Effector memory CD4-positive, alpha-beta T cell (primary cell): Measurements from ENCODE around the gene DCX.

Experiments used
- DNase-seq, 3 donors: peaks; one replicate each; pipeline ENCODE4 v3.0.0-alpha.2; 2020
- H3K27ac ChIP-seq: 2 replicates; pipeline ENCODE4 v1.7.0; 2013; ENCODE audit warnings: mild to moderate bottlenecking, low read length, moderate library complexity; ENCODE audit not compliant: insufficient read depth, poor library complexity, severe bottlenecking
- H3K27me3 ChIP-seq: replicated peaks from 2 replicates; pipeline ENCODE4 v1.7.0; 2013; ENCODE audit warnings: mild to moderate bottlenecking, low read length; ENCODE audit not compliant: insufficient read depth, control insufficient read depth, poor library complexity, severe bottlenecking
- H3K36me3 ChIP-seq: 2 replicates; pipeline ENCODE4 v1.7.0; 2013; ENCODE audit warnings: mild to moderate bottlenecking, low read length, moderate library complexity; ENCODE audit not compliant: control insufficient read depth, insufficient read depth
- H3K4me1 ChIP-seq: 2 replicates; pipeline ENCODE4 v1.7.0; 2013; ENCODE audit warnings: low read length, mild to moderate bottlenecking; ENCODE audit not compliant: control insufficient read depth, insufficient read depth, poor library complexity, severe bottlenecking
- H3K4me3 ChIP-seq: 2 replicates; pipeline ENCODE4 v1.7.0; 2013; ENCODE audit warnings: low read length, low read depth, mild to moderate bottlenecking; ENCODE audit not compliant: insufficient read depth, poor library complexity, severe bottlenecking
- H3K9me3 ChIP-seq: 2 replicates; pipeline ENCODE4 v1.7.0; 2013; ENCODE audit warnings: mild to moderate bottlenecking, low read length, moderate library complexity; ENCODE audit not compliant: control insufficient read depth

Gene DCX

GRCh38 chrX:111259559-111259958, 152.4 kb downstream of the DCX start:
- Histone ChIP-seq H3K4me3 (no peak overlapping the region), H3K9me3 (no peaks in the 10 kb centered on the region), H3K27me3 (no peaks in the 10 kb centered on the region), H3K4me1 (no peaks in the 10 kb centered on the region), H3K36me3 (no peaks in the 10 kb centered on the region), H3K27ac (no peak overlapping the region)
- no peak for DNase-seq

GRCh38 chrX:111257733-111258132, 154.3 kb downstream of the DCX start:
- no peaks in the 10 kb centered on the region for H3K4me1 ChIP-seq
- H3K36me3 ChIP-seq = no peaks in the 10 kb centered on the region
- H3K9me3 ChIP-seq = no peaks in the 10 kb centered on the region
- H3K27ac ChIP-seq = no peak overlapping the region
- DNase-seq = no peak
- no peak overlapping the region for H3K4me3 ChIP-seq
- no peaks in the 10 kb centered on the region for H3K27me3 ChIP-seq

- H3K27ac ChIP-seq = no peak overlapping the region
- H3K36me3 ChIP-seq = no peaks in the 10 kb centered on the region
- no peak overlapping the region for H3K4me3 ChIP-seq
- H3K9me3 ChIP-seq = no peaks in the 10 kb centered on the region
- no peaks in the 10 kb centered on the region for H3K4me1 ChIP-seq
- no peaks in the 10 kb centered on the region for H3K27me3 ChIP-seq
- no peak for DNase-seq
Measured at GRCh38 chrX:111254896-111255693, 156.9 kb downstream of the DCX start.

- Histone ChIP-seq H3K27ac (no peak overlapping the region), H3K4me1 (no peaks in the 10 kb centered on the region), H3K36me3 (no peaks in the 10 kb centered on the region), H3K4me3 (no peak overlapping the region), H3K9me3 (no peaks in the 10 kb centered on the region), H3K27me3 (no peaks in the 10 kb centered on the region)
- DNase-seq = no peak
Measured at GRCh38 chrX:111244235-111244750, 167.7 kb downstream of the DCX start.
